HG02938 (cell line): Measurements from ENCODE around the gene STUB1.

ENCODE experiments used
- ATAC-seq: cut with Tn5 transposase; IDR thresholded peaks from one replicate; pipeline ENCODE4 v1.9.1; 2021; ENCODE audit warnings: mild to moderate bottlenecking, moderate library complexity; ENCODE audit not compliant: unreplicated experiment

Gene STUB1

DNA sequence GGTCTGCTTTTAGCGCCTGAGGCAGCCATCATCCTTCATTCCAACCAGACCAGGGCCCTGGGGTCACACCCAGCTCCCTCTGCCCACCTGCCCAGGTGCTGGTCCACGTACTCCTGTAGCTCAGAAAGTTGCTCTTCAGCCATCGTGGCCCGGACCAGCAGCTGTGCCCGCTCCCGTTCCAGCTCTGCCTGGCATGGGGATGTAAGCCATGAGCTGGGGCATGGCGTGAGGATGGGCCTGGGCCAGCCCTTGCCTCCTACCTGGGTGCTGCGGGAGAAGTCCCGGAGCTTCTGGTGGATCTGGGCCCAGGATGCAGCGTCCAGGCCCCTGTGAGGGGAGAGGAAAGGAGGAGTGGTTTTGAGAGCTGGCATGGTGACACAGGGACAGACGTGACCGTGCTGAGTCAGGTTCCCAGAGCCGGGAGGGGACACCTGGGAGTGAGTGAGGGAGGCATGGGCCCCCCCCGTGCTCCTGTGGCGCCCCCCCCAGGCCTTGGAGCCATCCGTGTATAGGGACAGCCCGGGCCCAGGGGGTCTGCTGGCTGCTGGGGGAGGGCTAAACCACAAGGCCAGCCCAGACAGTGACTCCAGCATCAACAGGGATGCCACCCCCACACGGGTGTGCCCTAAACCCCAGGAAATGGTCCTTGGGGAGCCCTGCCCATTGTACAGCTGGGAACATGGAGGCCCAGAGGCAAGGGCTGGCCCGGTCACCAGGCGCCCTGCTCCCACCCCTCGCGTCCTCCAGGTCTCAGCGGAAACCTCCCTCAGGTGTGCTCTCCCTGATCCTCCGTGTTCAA is 42.8 kb downstream of the STUB1 start:
- no peak for ATAC-seq

DNA sequence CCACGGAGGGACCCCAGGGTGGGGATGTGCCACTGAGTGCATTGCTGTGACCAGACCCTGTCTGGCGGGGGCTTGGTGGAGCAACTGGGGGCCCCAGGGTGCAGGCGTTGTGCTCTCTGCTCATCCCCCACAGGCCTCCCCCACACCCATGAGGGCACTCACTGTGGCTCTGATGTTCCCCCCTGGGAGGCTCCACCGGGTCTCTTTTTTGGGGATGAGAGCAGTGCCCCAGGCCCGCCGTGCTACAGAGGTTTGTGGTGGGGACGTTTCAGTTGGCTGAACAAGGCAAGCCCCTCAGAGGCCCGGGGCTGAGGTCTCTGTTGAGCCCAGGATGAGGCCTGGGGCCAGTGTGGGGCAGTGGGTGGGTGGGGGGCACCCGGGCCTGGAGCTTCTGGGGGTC is 43.5 kb downstream of the STUB1 start:
- ATAC-seq = no peak

DNA sequence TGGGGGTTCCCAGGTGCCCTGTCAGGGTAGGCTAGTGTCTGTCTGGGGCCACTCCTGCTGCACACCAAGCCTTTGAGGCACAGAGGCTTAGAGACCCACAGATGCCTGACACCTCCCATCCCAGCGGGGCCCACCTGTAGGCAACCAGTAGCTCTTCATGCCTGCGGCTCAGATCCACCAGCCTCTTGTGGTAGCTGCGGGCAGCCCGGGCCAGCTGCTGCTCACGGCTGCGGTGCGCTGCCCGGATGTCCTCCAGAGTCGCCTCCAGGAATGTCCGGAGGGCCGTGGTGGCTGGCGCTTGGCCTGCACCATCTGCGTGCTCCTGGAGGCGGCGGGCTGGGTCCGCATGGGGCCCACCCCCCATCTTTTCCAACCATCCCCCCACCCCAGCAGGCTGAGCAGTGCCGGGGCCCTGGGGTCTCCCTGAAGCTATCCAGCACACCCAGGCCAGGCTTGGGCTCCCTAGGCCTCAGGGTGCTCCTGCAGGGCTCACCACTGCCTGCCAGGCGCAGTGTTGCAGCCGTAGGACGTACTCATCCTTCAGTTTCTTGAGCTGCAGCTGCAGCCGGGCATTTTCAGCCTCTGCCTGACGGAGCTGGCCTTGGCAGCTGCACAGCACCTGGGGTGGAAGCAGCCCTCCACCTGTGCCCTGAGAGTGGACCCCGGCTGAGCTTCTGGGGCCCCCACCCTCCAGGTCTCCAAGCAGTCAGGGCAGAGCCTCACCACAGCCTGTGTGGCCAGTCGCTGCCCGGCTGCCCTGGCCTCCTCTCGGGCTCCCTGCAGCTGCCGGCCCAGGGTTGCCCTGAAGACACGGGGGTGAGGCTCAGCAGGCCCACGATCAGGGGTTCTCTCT is 44.2 kb downstream of the STUB1 start:
- no peak for ATAC-seq

DNA sequence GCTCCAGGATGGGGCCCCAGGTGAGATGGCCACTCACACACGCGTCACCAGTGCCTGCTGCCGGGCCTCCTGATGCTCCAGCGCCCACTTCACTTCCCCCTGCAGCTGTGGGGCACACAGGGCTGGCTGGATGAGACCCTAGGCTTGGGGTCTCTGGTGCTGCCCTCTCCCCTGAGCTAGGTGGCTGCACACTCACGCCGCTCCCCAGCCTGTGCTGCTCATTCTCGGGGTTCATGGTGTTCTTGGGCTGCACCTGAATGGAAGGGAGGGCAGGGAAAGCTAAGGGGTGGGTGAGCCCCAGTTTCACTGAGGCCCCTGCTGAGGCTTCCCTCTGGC is 44.8 kb downstream of the STUB1 start:
- ATAC-seq = no peak

DNA sequence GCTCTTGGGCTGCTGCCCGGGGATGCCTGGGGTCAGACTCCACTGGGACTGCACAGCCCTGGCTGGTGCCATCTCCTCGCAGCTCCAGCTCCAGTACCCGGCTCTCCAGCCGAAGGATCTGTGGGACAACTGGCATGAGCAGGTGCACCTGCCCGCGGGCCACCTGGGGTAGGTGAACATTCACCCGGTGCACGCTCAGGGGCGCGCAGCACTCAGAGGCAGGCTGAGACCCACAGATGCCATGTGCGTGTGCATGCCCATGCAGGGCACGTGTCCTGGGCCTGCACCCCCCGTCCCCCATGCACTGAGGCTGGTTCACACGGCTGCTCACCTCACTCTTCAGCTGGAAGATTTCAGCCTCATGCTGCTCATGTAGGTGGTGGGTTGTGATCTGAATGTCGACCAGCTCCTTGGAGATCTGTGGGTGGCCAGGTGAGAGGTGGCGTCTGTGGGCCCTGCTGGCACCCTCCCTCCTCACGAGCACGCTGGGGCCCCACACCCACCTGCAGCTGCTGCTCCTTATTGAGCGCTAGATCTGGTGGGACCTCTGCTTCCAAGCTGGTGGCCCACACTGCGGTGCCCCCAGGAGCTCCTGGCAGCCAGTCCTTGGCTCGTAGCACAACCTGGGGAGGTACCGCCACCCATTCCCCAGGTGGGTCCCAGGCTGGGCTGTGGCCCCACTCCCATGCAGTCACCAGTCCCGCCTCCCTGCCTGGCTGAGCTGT is 45.4 kb downstream of the STUB1 start:
- no peak for ATAC-seq

DNA sequence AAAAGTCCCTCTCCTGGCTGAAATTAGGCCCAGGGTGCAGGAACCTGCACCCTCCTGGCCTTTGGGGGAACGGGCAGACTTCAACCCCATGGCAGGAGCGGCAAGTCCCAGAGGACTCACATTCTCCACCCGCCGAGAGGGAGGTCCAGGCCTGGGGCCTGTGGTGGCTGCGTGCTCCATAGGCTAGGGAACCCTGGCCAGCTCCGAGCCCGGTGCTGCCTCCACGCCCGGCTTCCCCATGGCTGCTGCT is 45.9 kb downstream of the STUB1 start:
- ATAC-seq = no peak

DNA sequence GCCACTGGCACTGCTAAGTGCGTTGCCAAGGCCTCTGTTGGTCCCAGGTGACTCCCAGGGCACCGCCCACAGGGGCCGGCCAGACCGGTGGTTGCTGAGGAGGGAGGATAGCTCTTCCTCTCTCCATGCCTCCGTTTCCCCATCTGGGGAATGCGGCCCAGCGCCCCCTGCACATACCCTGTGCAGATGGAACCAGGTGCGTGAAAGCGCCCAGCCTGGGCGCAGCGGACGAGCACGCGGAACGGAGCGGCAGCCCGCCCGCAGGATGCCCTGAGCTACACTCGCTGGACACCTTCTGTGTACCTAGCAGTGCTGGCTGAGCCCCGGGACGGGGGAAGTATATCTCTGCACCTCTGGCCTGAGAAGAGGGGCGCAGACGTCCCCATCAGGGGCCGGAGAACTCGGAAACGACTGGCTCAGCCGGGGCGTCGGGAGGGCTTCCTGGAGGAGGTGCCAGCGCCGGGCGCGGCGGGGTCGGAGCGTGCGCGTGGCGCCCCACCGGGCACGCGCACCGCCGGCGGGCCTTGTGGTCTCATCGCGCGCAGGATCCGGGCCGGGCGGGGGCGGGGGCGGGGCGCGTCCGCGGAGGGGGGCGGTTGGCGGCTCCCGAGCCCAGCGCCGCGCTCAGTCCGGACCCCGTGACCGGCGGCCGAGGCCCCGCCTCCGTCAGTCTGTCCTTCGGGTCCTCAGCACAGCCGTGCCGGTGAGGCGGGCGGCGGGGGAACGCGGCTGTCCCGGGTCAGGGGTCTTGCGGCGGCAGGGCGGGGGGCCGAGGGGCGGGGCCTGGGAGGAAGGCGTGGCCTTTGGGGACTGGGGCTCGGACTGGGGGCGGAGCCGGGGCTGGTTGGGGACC is 46.5 kb downstream of the STUB1 start, which contains the start of the genes CCDC78 and HAGHL:
TSS of gene CCDC78 (minus strand) at position 6 of the 853 bp plus-strand sequence. CDS start 76 bp downstream, outside the sequence.
TSS of gene HAGHL (plus strand) at position 669 of the 853 bp plus-strand sequence. CDS start 404 bp downstream, outside the sequence.
- ATAC-seq = no peak

DNA sequence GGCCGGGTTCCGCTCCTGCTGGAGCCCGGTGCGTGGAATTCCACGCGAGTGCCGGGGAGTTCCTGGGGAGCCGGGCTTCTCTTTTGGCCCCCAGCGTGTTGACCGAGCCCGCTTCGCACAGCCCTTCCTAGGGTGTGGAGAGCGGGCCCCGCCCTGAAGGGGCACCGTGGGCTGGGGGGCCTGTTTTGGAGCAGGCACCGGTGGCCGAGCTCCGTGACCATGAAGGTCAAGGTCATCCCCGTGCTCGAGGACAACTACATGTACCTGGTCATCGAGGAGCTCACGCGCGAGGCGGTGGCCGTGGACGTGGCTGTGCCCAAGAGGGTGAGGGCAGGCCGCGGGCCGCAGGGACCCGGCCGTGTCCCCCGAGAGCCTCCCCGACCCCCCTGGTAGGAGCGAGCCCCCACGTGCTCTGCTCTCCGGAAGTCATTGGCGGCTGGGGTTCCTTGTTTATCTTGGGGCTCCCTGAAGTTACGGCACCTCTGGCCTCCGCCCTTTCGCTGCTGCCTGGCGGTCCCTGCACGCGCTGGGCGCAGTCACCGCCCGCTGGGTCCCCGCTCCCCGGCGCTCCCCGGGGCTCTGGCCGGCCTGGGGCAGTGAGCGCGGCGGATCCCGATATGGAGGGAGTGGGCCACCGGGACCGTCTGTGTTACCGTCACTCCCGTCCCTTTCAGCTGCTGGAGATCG is 47.2 kb downstream of the STUB1 start:
- no peak for ATAC-seq

DNA sequence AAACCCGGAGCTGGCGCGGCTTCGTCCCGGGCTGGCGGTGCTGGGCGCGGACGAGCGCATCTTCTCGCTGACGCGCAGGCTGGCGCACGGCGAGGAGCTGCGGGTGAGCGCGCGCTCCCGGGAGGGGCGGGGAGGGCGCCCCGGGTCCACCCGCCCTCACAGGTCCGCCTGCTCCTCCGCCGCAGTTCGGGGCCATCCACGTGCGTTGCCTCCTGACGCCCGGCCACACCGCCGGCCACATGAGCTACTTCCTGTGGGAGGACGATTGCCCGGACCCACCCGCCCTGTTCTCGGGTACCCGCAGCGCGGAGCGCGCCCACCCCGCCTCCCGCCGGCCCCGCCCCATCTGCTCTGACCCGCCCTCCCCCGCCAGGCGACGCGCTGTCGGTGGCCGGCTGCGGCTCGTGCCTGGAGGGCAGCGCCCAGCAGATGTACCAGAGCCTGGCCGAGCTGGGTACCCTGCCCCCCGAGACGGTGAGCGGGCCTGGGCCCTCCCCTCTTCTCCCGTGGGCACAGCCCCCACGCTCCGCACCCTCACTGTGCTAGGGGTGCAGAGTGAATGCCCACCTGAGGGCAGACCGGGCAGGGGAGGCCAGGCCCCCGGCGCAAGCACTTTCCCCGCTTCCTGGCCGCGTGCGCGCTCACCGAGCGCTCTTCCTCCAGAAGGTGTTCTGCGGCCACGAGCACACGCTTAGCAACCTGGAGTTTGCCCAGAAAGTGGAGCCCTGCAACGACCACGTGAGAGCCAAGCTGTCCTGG is 48.1 kb downstream of the STUB1 start:
- no peak for ATAC-seq

DNA sequence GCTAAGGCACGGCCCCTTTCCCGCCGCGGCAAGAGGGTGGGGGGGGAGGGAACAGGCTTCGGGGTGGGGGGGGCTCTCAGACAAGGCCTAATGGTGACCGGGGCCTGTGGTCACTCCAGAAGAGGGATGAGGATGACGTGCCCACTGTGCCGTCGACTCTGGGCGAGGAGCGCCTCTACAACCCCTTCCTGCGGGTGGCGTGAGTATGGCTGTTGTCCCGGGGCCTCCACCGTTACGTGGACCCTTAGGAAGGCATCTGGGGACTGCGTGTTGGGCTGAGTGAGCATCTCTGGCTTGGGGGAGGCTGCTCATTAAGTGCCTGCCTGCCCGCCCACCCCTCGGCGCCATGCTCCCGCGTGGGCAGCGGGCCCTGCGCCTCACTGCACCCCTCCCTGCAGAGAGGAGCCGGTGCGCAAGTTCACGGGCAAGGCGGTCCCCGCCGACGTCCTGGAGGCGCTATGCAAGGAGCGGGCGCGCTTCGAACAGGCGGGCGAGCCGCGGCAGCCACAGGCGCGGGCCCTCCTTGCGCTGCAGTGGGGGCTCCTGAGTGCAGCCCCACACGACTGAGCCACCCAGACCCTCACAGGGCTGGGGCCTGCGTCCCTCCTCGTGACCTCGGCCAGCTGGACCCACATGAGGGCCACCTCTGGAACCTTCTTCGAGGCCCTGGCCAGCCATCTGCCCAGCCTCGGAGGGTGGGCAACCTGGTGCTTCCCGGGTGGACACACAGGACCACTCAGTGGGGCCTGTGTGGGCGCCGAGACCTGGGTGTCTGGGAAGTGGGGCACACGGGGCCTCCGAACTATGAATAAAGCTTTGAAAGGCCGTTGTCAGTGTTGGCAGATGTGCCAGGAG is 48.9 kb downstream of the STUB1 start:
- no peak for ATAC-seq

DNA sequence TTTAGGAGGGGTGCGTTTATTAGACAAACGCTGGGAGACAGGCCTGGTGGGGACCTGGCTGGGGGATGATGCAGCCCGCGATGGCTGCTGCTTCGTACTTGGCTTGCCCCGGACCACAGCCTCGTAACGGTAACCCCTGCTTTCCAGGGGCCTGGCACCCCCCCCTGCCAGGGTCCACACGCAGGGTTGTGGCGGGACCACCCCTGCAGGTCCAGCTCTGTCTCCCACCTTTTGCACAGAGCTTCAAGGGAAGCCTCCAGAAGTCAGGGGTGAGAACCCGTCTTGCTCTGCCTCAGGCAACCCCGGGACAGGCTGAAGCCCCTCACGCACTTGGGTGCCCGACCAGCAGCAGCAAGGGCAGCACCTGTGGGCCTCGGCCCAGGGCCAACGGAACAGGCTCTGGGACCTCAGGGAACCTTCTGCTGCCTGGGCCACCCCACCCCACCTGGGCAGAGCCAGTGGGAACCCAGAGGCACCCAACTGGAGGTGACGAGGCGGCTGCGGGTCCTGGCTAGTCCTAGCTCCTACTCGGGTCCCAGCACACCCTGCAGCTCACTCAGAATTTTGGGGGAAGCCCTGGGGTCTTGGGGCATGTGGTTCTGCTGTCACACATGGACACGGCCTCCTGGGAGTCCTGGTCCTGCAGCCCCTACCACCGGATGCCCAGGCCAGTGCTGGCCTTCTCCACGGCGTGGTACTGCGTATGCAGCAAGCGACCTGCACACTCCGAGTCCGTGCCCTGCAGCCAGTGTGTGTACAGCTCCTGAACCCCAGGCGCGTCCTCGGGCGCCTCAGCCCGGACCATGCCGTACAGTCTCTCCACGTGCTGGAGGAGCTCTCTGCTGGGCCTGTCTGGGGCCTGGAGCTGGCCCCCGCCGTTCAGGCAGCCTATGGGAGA is 49.8 kb downstream of the STUB1 start:
- no peak for ATAC-seq

DNA sequence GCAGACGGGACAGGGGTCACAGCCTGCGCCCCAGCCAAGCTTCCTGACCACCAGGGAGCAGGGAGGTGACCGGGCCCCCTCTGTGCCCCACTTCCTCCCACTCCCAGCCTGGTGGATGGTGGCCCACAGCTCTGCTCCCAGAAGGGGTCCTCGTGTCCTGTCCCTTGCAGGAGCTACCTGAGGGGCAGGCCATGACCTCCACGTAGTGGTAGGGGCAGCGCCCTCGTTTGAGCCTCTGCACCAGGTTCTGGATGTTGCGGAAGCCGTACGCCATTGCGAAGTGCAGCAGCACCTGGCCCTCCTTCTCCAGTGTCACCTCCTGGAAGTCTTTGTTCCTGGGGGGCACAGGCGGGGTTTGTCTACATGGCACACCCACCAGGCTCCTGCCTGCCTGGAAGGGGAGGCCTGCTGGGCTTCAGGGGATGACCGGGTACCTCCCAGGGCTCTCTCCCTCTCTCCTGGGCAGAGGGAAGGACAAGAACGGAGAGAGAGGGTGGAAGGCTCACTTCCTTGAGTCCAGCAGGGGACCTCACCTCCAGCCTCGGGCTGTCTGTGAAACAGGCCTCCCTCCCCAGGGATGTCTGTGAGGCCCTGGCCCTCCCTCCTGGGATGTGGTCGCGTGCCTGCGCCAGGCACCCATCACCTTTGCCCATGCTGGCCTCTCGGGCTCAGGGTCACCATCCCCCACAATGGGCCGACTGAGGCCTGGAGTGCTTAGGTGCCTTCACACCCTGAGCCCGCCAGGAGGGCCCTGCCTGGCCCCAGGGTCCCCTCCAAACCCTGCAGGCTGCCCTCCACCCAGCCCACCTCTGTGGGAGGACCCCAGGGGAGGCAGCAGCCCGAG is 50.7 kb downstream of the STUB1 start:
- no peak for ATAC-seq

DNA sequence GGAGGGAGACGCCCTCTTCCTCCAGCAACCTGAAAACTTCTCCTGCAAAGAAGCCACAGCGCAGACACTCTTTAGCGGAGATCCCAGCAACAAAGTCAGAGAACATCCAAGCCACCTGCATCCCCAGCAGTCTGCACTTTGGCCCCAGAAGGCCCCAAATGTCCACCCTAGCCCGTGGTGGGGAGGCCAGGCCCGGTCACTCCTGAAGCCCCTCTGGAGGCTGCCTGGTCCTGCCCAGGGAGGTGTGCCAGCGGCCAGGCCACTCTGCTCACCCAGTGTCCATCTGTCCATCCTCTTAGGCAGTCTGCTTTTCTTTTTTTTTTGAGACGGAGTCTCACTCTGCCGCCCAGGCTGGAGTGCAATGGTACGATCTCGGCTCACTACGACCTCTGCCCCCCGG is 52.1 kb downstream of the STUB1 start:
- ATAC-seq = no peak
